GM12878 (cell line): ENCODE data around the gene ZNF772. TPM values are rescaled to one million over a fixed set of nuclear protein-coding genes. Genes with fewer than 3 reads are reported as not detected.

Source experiments
- CBFB ChIP-seq: IDR thresholded peaks from 2 replicates; pipeline ENCODE4 v1.6.1; 2016; ENCODE audit warnings: antibody characterized with exemption, low read depth
- CREB1 ChIP-seq: IDR thresholded peaks from 2 replicates; pipeline ENCODE4 v1.6.1; 2012; ENCODE audit warnings: low read depth, mild to moderate bottlenecking, inconsistent platforms
- CREM ChIP-seq: IDR thresholded peaks from 2 replicates; pipeline ENCODE4 v1.6.1; 2014; ENCODE audit warnings: antibody characterized with exemption, low read depth
- HCFC1 ChIP-seq: fragments of 150-350 bp; IDR thresholded peaks from 2 replicates; pipeline ENCODE4 v1.6.1; 2014; ENCODE audit warnings: low read length
- HDGF ChIP-seq: fragments of 450-650 bp; IDR thresholded peaks from 2 replicates; pipeline ENCODE4 v1.6.1; 2016; ENCODE audit warnings: antibody characterized with exemption
- MXI1 ChIP-seq: fragments of 150-350 bp; IDR thresholded peaks from 2 replicates; pipeline ENCODE4 v1.6.1; 2011; ENCODE audit warnings: low read depth, mild to moderate bottlenecking, inconsistent platforms, low read length, improper control_type of control experiment
- NR2C1 ChIP-seq: fragments of 450-650 bp; IDR thresholded peaks from 2 replicates; pipeline ENCODE4 v1.6.1; 2017; ENCODE audit warnings: antibody characterized with exemption, mild to moderate bottlenecking, moderate library complexity
- POLR2AphosphoS5 ChIP-seq: IDR thresholded peaks from 2 replicates; pipeline ENCODE4 v1.6.1; 2011; ENCODE audit warnings: mild to moderate bottlenecking, low read length, inconsistent platforms
- RUNX3 ChIP-seq: IDR thresholded peaks from 2 replicates; pipeline ENCODE4 v1.6.1; 2012; ENCODE audit warnings: low read length, inconsistent platforms
- SIN3A ChIP-seq: IDR thresholded peaks from 2 replicates; pipeline ENCODE4 v1.6.1; 2012; ENCODE audit warnings: low read depth, low read length, improper control_type of control experiment
- SMAD1 ChIP-seq: fragments of 450-650 bp; IDR thresholded peaks from 2 replicates; pipeline ENCODE4 v1.6.1; 2018; ENCODE audit warnings: mild to moderate bottlenecking, low read depth; ENCODE audit not compliant: partially characterized antibody
- SP1 ChIP-seq: IDR thresholded peaks from one replicate; pipeline ENCODE4 v1.6.1; 2011; ENCODE audit warnings: low read depth, low read length
- SREBF1 ChIP-seq: IDR thresholded peaks from 2 replicates; pipeline ENCODE4 v1.6.1; 2012; ENCODE audit warnings: mild to moderate bottlenecking, low read length
- TAF1 ChIP-seq: IDR thresholded peaks from 2 replicates; pipeline ENCODE4 v1.6.1; 2011; ENCODE audit warnings: mild to moderate bottlenecking, low read depth, low read length, borderline replicate concordance
- TARDBP ChIP-seq: IDR thresholded peaks from 2 replicates; pipeline ENCODE4 v1.6.1; 2016; ENCODE audit warnings: borderline replicate concordance
- ZBED1 ChIP-seq: IDR thresholded peaks from 2 replicates; pipeline ENCODE4 v1.6.1; 2016; ENCODE audit warnings: borderline replicate concordance
- polyA plus RNA-seq, 11 experiments: library from polyadenylated mRNA; depleted of rRNA in 4 of 11; unstranded in 6 of 11; stranded (reverse) in 5 of 11; fragments of >200 nt; fragmentation: Nextera tagmentation in 4 of 11; fragmentation: Illumina TruSeq in 1 of 11; extraction: Ambion mirVana in 4 of 11; extraction: Trizol in 1 of 11; gene quantifications; 1 replicate in 1 of 11; 2 replicates in 10 of 11; pipeline versions ENCODE4 v1.2.1 to v1.2.3, GENCODE V29; 2011 to 2016; ENCODE audit warnings: inconsistent platforms in 2 of 11, missing spikeins in 2 of 11, low read depth in 1 of 11
- total RNA-seq, 4 experiments: library from RNA; depleted of rRNA in 3 of 4; stranded (reverse); fragments of >200 nt in 3 of 4; fragmentation: Illumina TruSeq in 1 of 4; extraction: Trizol in 1 of 4; gene quantifications; 2 replicates each; pipeline versions ENCODE4 v1.2.1 to v1.2.3, GENCODE V29; 2013 to 2021
- TF ChIP-seq, protein P1 (sequence below): fragments of 450-650 bp; conservative IDR thresholded peaks from 2 replicates; pipeline ENCODE4 v1.6.1; 2017; ENCODE audit warnings: mild to moderate bottlenecking, moderate library complexity

Gene ZNF772
- total and polyA plus RNA-seq, 10 of the 15 experiments (the other 5 are each of a cell fraction or from before 2014, with no cell fraction given): 0.42 to 8.7 (median 3.8) TPM

DNA sequence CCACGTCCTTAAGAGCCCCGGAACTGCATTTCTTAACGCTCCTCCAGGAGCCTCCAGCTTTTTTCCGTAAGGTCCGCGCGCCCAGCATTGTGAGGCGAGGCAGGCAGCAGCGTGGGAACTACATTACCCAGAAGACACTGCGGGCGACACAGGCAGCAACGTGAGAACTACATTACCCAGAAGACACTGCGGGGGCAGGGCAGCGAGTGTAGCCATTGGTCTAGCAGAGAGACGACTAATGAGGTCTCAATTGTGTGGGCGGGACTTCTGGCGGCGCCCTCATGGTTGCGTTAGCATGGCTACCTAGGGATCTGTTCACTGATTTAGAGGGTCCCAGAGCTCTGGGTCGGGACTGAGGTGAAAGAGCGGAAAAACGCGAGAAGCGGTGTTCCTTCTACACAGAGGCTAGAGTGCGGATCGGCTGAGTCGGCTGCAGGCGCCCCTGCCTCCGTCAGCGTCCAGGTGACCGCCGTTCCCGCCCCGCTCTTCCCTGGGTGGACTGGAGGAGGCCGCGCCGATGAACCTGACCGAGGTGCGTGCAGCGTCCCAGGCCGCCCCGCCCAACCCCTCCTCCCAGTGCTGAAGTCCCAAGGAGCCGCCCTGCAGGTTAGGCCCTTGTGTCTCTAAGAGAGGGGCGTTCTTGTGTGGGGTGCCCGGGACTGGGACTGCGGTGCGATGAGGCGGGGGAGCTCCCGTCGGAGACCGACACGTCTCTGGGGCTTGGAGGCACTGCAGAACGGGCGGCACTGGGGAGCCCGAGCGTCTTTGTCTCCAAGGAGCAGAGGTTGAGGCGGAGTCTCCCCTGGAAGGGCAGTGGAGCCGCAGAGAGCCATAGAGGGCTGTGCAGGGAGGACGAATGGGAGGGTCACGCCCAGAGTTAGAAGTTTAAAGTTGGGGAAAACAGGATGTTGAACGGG, 42.0 kb downstream of the ZNF772 start, which contains the start of gene ZNF749 (continued):
- TF ChIP-seq SIN3A (peak; percentile 60; the same call in 1 of the 2 replicates), SMAD1 (no peak), SREBF1 (peak; percentile 87), HCFC1 (peak; percentile 99), TARDBP (peak; percentile 94), CBFB (peak; percentile 44; the same call in 1 of the 2 replicates), TAF1 (peak; percentile 59; the same call in 1 of the 2 replicates), SP1 (peak; percentile 62), ZBED1 (no peak), RUNX3 (peak; percentile 38; the same call in 1 of the 2 replicates), HDGF (no peak), POLR2AphosphoS5 (peak; percentile 72; the same call in 1 of the 2 replicates), CREB1 (peak; percentile 95), CREM (peak; percentile 97), NR2C1 (peak; percentile 70), MXI1 (peak; percentile 92)
- TF ChIP-seq, protein P1, sequence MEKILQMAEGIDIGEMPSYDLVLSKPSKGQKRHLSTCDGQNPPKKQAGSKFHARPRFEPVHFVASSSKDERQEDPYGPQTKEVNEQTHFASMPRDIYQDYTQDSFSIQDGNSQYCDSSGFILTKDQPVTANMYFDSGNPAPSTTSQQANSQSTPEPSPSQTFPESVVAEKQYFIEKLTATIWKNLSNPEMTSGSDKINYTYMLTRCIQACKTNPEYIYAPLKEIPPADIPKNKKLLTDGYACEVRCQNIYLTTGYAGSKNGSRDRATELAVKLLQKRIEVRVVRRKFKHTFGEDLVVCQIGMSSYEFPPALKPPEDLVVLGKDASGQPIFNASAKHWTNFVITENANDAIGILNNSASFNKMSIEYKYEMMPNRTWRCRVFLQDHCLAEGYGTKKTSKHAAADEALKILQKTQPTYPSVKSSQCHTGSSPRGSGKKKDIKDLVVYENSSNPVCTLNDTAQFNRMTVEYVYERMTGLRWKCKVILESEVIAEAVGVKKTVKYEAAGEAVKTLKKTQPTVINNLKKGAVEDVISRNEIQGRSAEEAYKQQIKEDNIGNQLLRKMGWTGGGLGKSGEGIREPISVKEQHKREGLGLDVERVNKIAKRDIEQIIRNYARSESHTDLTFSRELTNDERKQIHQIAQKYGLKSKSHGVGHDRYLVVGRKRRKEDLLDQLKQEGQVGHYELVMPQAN: peak; percentile 49; the same call in 1 of the 2 replicates
